WTC11 (cell line): Measurements from ENCODE around the gene USP43.

ENCODE experiments used
- HMGA2 ChIP-seq: fragments of 250-450 bp; sonication (Bioruptor Pico); IDR thresholded peaks from 2 replicates; pipeline ENCODE4 v1.4.0; 2021; ENCODE audit warnings: mild to moderate bottlenecking, moderate library complexity
- MXD4 ChIP-seq: fragments of 250-450 bp; sonication (Bioruptor Pico); IDR thresholded peaks from 2 replicates; pipeline ENCODE4 v1.8.0; 2021; ENCODE audit warnings: mild to moderate bottlenecking, moderate library complexity, borderline replicate concordance
- TF ChIP-seq, protein P1 (sequence below): fragments of 200-600 bp; IDR thresholded peaks from 2 replicates; pipeline ENCODE4 v1.8.0; 2022; ENCODE audit warnings: antibody characterized with exemption
- TF ChIP-seq, protein P2 (sequence below): sonication (generic); formaldehyde crosslinking; IDR thresholded peaks from 2 replicates; pipeline ENCODE4 v1.8.1; 2022; ENCODE audit warnings: low read depth, missing genetic modification reagents, borderline replicate concordance
- TF ChIP-seq, protein P3 (sequence below): sonication (generic); formaldehyde crosslinking; IDR thresholded peaks from 2 replicates; pipeline ENCODE4 v1.8.1; 2023; ENCODE audit warnings: mild to moderate bottlenecking, missing genetic modification reagents, borderline replicate concordance
- TF ChIP-seq, protein P4 (sequence below): sonication (generic); formaldehyde crosslinking; IDR thresholded peaks from 2 replicates; pipeline ENCODE4 v1.8.0; 2022; ENCODE audit warnings: mild to moderate bottlenecking, missing genetic modification reagents

DNA sequence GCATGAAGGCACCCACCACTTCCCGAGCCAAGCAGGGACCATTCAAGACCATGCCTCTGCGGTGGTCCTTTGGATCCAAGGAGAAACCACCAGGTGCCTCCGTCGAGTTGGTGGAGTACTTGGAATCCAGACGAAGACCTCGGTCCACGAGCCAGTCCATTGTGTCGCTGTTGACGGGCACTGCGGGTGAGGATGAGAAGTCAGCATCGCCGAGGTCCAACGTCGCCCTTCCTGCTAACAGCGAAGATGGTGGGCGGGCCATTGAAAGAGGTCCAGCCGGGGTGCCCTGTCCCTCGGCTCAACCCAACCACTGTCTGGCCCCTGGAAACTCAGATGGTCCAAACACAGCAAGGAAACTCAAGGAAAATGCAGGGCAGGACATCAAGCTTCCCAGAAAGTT, 82.7 kb downstream of the USP43 start:
- TF ChIP-seq, protein P1, sequence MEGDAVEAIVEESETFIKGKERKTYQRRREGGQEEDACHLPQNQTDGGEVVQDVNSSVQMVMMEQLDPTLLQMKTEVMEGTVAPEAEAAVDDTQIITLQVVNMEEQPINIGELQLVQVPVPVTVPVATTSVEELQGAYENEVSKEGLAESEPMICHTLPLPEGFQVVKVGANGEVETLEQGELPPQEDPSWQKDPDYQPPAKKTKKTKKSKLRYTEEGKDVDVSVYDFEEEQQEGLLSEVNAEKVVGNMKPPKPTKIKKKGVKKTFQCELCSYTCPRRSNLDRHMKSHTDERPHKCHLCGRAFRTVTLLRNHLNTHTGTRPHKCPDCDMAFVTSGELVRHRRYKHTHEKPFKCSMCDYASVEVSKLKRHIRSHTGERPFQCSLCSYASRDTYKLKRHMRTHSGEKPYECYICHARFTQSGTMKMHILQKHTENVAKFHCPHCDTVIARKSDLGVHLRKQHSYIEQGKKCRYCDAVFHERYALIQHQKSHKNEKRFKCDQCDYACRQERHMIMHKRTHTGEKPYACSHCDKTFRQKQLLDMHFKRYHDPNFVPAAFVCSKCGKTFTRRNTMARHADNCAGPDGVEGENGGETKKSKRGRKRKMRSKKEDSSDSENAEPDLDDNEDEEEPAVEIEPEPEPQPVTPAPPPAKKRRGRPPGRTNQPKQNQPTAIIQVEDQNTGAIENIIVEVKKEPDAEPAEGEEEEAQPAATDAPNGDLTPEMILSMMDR, result no peak
- TF ChIP-seq MXD4 (no peak), HMGA2 (CRISPR knock-in tag) (no peak)
- TF ChIP-seq, protein P2, sequence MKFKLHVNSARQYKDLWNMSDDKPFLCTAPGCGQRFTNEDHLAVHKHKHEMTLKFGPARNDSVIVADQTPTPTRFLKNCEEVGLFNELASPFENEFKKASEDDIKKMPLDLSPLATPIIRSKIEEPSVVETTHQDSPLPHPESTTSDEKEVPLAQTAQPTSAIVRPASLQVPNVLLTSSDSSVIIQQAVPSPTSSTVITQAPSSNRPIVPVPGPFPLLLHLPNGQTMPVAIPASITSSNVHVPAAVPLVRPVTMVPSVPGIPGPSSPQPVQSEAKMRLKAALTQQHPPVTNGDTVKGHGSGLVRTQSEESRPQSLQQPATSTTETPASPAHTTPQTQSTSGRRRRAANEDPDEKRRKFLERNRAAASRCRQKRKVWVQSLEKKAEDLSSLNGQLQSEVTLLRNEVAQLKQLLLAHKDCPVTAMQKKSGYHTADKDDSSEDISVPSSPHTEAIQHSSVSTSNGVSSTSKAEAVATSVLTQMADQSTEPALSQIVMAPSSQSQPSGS (CRISPR knock-in tag), result no peak
- TF ChIP-seq, protein P3, sequence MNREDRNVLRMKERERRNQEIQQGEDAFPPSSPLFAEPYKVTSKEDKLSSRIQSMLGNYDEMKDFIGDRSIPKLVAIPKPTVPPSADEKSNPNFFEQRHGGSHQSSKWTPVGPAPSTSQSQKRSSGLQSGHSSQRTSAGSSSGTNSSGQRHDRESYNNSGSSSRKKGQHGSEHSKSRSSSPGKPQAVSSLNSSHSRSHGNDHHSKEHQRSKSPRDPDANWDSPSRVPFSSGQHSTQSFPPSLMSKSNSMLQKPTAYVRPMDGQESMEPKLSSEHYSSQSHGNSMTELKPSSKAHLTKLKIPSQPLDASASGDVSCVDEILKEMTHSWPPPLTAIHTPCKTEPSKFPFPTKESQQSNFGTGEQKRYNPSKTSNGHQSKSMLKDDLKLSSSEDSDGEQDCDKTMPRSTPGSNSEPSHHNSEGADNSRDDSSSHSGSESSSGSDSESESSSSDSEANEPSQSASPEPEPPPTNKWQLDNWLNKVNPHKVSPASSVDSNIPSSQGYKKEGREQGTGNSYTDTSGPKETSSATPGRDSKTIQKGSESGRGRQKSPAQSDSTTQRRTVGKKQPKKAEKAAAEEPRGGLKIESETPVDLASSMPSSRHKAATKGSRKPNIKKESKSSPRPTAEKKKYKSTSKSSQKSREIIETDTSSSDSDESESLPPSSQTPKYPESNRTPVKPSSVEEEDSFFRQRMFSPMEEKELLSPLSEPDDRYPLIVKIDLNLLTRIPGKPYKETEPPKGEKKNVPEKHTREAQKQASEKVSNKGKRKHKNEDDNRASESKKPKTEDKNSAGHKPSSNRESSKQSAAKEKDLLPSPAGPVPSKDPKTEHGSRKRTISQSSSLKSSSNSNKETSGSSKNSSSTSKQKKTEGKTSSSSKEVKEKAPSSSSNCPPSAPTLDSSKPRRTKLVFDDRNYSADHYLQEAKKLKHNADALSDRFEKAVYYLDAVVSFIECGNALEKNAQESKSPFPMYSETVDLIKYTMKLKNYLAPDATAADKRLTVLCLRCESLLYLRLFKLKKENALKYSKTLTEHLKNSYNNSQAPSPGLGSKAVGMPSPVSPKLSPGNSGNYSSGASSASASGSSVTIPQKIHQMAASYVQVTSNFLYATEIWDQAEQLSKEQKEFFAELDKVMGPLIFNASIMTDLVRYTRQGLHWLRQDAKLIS, result no peak
- TF ChIP-seq, protein P4, sequence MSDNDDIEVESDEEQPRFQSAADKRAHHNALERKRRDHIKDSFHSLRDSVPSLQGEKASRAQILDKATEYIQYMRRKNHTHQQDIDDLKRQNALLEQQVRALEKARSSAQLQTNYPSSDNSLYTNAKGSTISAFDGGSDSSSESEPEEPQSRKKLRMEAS (CRISPR knock-in tag), result no peak
